WTC11 (cell line): ENCODE results near the gene SDCCAG8. TPM values are rescaled to one million over a fixed set of nuclear protein-coding genes. Genes with fewer than 3 reads are reported as not detected.

ENCODE experiments used
- ATAC-seq: fragments of 200-7000 bp; cut with Tn5 transposase; 2 replicates; pipeline ENCODE4 v1.10.0; 2021; ENCODE audit warnings: mild to moderate bottlenecking, moderate library complexity
- CTCF ChIA-PET: fragments of 300-600 bp; sonication (Branson Sonifier 250); formaldehyde crosslinking; loops from one replicate; lab custom pipeline; 2021; ENCODE audit warnings: antibody characterized with exemption; lab: Charles Lee
- POLR2A ChIA-PET: fragments of 350-600 bp; sonication (Branson Sonifier 250); formaldehyde crosslinking; loops from one replicate; lab custom pipeline; 2021; ENCODE audit warnings: antibody characterized with exemption; lab: Charles Lee
- DNase-seq: peaks from one replicate; pipeline ENCODE4 v3.0.0; 2021; ENCODE audit warnings: low spot score
- H3K27ac Mint-ChIP-seq: 2 replicates; pipeline ENCODE4 v1.8.0; 2021; ENCODE audit warnings: mixed read lengths
- H3K27me3 Mint-ChIP-seq: 2 replicates; pipeline ENCODE4 v1.8.0; 2021; ENCODE audit warnings: low read depth, mild to moderate bottlenecking, moderate library complexity, mixed read lengths
- H3K36me3 Mint-ChIP-seq: 2 replicates; pipeline ENCODE4 v1.8.0; 2021; ENCODE audit warnings: mixed read lengths
- H3K4me1 Mint-ChIP-seq: 2 replicates; pipeline ENCODE4 v1.8.0; 2022; ENCODE audit warnings: mixed read lengths
- H3K4me3 Mint-ChIP-seq: 2 replicates; pipeline ENCODE4 v1.8.0; 2021; ENCODE audit warnings: mild to moderate bottlenecking, moderate library complexity, mixed read lengths
- H3K9me3 Mint-ChIP-seq: 2 replicates; pipeline ENCODE4 v1.8.0; 2021; ENCODE audit warnings: mixed read lengths
- E2F4 ChIP-seq: sonication (generic); formaldehyde crosslinking; IDR thresholded peaks from 2 replicates; pipeline ENCODE4 v1.8.1; 2022; ENCODE audit warnings: low read depth, mild to moderate bottlenecking, moderate library complexity, missing genetic modification reagents, borderline replicate concordance
- ETV6 ChIP-seq: sonication (generic); formaldehyde crosslinking; IDR thresholded peaks from 2 replicates; pipeline ENCODE4 v1.8.1; 2022; ENCODE audit warnings: mild to moderate bottlenecking, missing genetic modification reagents
- GABPB1 ChIP-seq: sonication (generic); formaldehyde crosslinking; IDR thresholded peaks from 2 replicates; pipeline ENCODE4 v1.8.1; 2023; ENCODE audit warnings: mild to moderate bottlenecking, missing genetic modification reagents
- MYBL2 ChIP-seq: sonication (generic); formaldehyde crosslinking; IDR thresholded peaks from 2 replicates; pipeline ENCODE4 v1.8.1; 2023; ENCODE audit warnings: mild to moderate bottlenecking, moderate library complexity, missing genetic modification reagents
- NR1H2 ChIP-seq: sonication (generic); formaldehyde crosslinking; IDR thresholded peaks from 2 replicates; pipeline ENCODE4 v1.9.0; 2021; ENCODE audit warnings: mild to moderate bottlenecking, moderate library complexity, missing genetic modification reagents
- NR2C2 ChIP-seq: sonication (generic); formaldehyde crosslinking; IDR thresholded peaks from 2 replicates; pipeline ENCODE4 v1.8.0; 2022; ENCODE audit warnings: mild to moderate bottlenecking, missing genetic modification reagents
- OVOL2 ChIP-seq: fragments of 250-450 bp; sonication (Bioruptor Pico); IDR thresholded peaks from 2 replicates; pipeline ENCODE4 v1.9.0; 2021; ENCODE audit warnings: mild to moderate bottlenecking, borderline replicate concordance
- SOX15 ChIP-seq: fragments of 250-450 bp; sonication (Bioruptor Pico); IDR thresholded peaks from 2 replicates; pipeline ENCODE4 v1.9.0; 2021; ENCODE audit warnings: mild to moderate bottlenecking
- TCF7 ChIP-seq: sonication (generic); formaldehyde crosslinking; IDR thresholded peaks from 2 replicates; pipeline ENCODE4 v1.8.0; 2022; ENCODE audit warnings: mild to moderate bottlenecking, low read depth, missing genetic modification reagents, moderate library complexity
- TEAD4 ChIP-seq: sonication (generic); formaldehyde crosslinking; IDR thresholded peaks from 2 replicates; pipeline ENCODE4 v1.8.0; 2022; ENCODE audit warnings: mild to moderate bottlenecking, missing genetic modification reagents
- TP53 ChIP-seq: sonication (generic); formaldehyde crosslinking; IDR thresholded peaks from 2 replicates; pipeline ENCODE4 v1.8.1; 2023; ENCODE audit warnings: mild to moderate bottlenecking, missing genetic modification reagents
- ZNF396 ChIP-seq: fragments of 250-450 bp; sonication (Bioruptor Pico); IDR thresholded peaks from 2 replicates; pipeline ENCODE4 v1.8.0; 2021; ENCODE audit warnings: mild to moderate bottlenecking, moderate library complexity, borderline replicate concordance
- ZNF671 ChIP-seq: fragments of 250-450 bp; sonication (Bioruptor Pico); IDR thresholded peaks from 2 replicates; pipeline ENCODE4 v1.8.0; 2021; ENCODE audit warnings: mild to moderate bottlenecking
- total RNA-seq: library from RNA; stranded (reverse); gene quantifications from 3 replicates; pipeline ENCODE4 v1.2.3, GENCODE V29; 2021
- TF ChIP-seq, protein P1 (sequence below): sonication (generic); formaldehyde crosslinking; IDR thresholded peaks from 2 replicates; pipeline ENCODE4 v1.8.1; 2022; ENCODE audit warnings: low read depth, missing genetic modification reagents, borderline replicate concordance
- TF ChIP-seq, protein P2 (sequence below): sonication (generic); formaldehyde crosslinking; IDR thresholded peaks from 2 replicates; pipeline ENCODE4 v1.8.0; 2022; ENCODE audit warnings: mild to moderate bottlenecking, missing genetic modification reagents
- TF ChIP-seq, protein P3 (sequence below): sonication (generic); formaldehyde crosslinking; IDR thresholded peaks from 2 replicates; pipeline ENCODE4 v1.8.0; 2023; ENCODE audit warnings: missing genetic modification reagents
- TF ChIP-seq, protein P4 (sequence below): sonication (generic); formaldehyde crosslinking; IDR thresholded peaks from 2 replicates; pipeline ENCODE4 v1.8.0; 2023; ENCODE audit warnings: mild to moderate bottlenecking, missing genetic modification reagents
- TF ChIP-seq, protein P5 (sequence below): sonication (generic); formaldehyde crosslinking; IDR thresholded peaks from 2 replicates; pipeline ENCODE4 v1.8.0; 2022; ENCODE audit warnings: missing genetic modification reagents
- TF ChIP-seq, protein P6 (sequence below): fragments of 200-600 bp; IDR thresholded peaks from 2 replicates; pipeline ENCODE4 v1.8.0; 2022; ENCODE audit warnings: antibody characterized with exemption

Gene SDCCAG8
- total RNA-seq, 1 experiment from 2014 or later: 44.3 TPM

GRCh38 chr1:243349128-243349527, 93.3 kb downstream of the SDCCAG8 start:
- no peak overlapping the region for H3K27ac Mint-ChIP-seq
- ChIA-PET CTCF (no interaction called here), POLR2A (no interaction called here)
- ATAC-seq: no peak
- no peaks in the 10 kb centered on the region for H3K36me3 Mint-ChIP-seq
- no peaks in the 10 kb centered on the region for H3K27me3 Mint-ChIP-seq
- H3K4me3 Mint-ChIP-seq: no peak overlapping the region
- TF ChIP-seq ETV6 (CRISPR knock-in tag): no peak
- no peak for TF ChIP-seq GABPB1 (CRISPR knock-in tag)
- no peak for TF ChIP-seq E2F4 (CRISPR knock-in tag)
- no peak for TF ChIP-seq ZNF396
- no peak for TF ChIP-seq TCF7 (CRISPR knock-in tag)
- no peak for TF ChIP-seq MYBL2 (CRISPR knock-in tag)
- no peak for TF ChIP-seq OVOL2 (CRISPR knock-in tag)
- TF ChIP-seq, protein P1, sequence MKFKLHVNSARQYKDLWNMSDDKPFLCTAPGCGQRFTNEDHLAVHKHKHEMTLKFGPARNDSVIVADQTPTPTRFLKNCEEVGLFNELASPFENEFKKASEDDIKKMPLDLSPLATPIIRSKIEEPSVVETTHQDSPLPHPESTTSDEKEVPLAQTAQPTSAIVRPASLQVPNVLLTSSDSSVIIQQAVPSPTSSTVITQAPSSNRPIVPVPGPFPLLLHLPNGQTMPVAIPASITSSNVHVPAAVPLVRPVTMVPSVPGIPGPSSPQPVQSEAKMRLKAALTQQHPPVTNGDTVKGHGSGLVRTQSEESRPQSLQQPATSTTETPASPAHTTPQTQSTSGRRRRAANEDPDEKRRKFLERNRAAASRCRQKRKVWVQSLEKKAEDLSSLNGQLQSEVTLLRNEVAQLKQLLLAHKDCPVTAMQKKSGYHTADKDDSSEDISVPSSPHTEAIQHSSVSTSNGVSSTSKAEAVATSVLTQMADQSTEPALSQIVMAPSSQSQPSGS: no peak
- TF ChIP-seq, protein P2, sequence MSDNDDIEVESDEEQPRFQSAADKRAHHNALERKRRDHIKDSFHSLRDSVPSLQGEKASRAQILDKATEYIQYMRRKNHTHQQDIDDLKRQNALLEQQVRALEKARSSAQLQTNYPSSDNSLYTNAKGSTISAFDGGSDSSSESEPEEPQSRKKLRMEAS (CRISPR knock-in tag): no peak
- TF ChIP-seq, protein P3, sequence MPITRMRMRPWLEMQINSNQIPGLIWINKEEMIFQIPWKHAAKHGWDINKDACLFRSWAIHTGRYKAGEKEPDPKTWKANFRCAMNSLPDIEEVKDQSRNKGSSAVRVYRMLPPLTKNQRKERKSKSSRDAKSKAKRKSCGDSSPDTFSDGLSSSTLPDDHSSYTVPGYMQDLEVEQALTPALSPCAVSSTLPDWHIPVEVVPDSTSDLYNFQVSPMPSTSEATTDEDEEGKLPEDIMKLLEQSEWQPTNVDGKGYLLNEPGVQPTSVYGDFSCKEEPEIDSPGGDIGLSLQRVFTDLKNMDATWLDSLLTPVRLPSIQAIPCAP: no peak
- TF ChIP-seq NR1H2: no peak
- TF ChIP-seq ZNF671 (CRISPR knock-in tag): no peak
- TF ChIP-seq TP53 (CRISPR knock-in tag): no peak
- TF ChIP-seq SOX15: no peak
- TF ChIP-seq, protein P4, sequence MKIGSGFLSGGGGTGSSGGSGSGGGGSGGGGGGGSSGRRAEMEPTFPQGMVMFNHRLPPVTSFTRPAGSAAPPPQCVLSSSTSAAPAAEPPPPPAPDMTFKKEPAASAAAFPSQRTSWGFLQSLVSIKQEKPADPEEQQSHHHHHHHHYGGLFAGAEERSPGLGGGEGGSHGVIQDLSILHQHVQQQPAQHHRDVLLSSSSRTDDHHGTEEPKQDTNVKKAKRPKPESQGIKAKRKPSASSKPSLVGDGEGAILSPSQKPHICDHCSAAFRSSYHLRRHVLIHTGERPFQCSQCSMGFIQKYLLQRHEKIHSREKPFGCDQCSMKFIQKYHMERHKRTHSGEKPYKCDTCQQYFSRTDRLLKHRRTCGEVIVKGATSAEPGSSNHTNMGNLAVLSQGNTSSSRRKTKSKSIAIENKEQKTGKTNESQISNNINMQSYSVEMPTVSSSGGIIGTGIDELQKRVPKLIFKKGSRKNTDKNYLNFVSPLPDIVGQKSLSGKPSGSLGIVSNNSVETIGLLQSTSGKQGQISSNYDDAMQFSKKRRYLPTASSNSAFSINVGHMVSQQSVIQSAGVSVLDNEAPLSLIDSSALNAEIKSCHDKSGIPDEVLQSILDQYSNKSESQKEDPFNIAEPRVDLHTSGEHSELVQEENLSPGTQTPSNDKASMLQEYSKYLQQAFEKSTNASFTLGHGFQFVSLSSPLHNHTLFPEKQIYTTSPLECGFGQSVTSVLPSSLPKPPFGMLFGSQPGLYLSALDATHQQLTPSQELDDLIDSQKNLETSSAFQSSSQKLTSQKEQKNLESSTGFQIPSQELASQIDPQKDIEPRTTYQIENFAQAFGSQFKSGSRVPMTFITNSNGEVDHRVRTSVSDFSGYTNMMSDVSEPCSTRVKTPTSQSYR (CRISPR knock-in tag): no peak
- TF ChIP-seq, protein P5, sequence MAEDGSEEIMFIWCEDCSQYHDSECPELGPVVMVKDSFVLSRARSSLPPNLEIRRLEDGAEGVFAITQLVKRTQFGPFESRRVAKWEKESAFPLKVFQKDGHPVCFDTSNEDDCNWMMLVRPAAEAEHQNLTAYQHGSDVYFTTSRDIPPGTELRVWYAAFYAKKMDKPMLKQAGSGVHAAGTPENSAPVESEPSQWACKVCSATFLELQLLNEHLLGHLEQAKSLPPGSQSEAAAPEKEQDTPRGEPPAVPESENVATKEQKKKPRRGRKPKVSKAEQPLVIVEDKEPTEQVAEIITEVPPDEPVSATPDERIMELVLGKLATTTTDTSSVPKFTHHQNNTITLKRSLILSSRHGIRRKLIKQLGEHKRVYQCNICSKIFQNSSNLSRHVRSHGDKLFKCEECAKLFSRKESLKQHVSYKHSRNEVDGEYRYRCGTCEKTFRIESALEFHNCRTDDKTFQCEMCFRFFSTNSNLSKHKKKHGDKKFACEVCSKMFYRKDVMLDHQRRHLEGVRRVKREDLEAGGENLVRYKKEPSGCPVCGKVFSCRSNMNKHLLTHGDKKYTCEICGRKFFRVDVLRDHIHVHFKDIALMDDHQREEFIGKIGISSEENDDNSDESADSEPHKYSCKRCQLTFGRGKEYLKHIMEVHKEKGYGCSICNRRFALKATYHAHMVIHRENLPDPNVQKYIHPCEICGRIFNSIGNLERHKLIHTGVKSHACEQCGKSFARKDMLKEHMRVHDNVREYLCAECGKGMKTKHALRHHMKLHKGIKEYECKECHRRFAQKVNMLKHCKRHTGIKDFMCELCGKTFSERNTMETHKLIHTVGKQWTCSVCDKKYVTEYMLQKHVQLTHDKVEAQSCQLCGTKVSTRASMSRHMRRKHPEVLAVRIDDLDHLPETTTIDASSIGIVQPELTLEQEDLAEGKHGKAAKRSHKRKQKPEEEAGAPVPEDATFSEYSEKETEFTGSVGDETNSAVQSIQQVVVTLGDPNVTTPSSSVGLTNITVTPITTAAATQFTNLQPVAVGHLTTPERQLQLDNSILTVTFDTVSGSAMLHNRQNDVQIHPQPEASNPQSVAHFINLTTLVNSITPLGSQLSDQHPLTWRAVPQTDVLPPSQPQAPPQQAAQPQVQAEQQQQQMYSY: no peak
- H3K4me1 Mint-ChIP-seq: peaks cover 3% of the 10 kb centered on the region
- DNase-seq: no peak
- H3K9me3 Mint-ChIP-seq: no peaks in the 10 kb centered on the region

DNA sequence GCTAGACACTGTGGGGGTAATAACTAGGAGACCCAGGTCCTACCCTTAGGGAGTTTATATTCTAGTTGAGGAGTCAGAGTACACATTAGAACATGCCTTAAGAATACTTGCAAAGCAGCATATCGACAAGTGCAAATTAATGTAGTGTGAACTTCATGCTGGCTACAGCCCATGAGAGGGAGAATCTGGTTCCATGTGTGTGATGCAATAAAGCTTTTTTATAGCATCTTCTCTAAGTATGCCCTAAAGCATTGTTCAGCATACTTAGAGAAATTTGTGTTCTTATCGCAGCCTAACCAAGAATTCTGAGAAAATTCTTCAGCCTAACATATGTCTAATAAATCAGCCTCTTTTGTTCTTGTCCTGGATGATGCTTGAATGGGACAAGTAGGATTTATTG, 95.5 kb downstream of the SDCCAG8 start:
- H3K4me3 Mint-ChIP-seq: no peak overlapping the region
- H3K27ac Mint-ChIP-seq: no peak overlapping the region
- ChIA-PET CTCF (no interaction called here), POLR2A (no interaction called here)
- no peak for DNase-seq
- no peaks in the 10 kb centered on the region for H3K4me1 Mint-ChIP-seq
- no peaks in the 10 kb centered on the region for H3K27me3 Mint-ChIP-seq
- no peak for ATAC-seq
- H3K9me3 Mint-ChIP-seq: no peaks in the 10 kb centered on the region
- no peaks in the 10 kb centered on the region for H3K36me3 Mint-ChIP-seq
- TF ChIP-seq, protein P6, sequence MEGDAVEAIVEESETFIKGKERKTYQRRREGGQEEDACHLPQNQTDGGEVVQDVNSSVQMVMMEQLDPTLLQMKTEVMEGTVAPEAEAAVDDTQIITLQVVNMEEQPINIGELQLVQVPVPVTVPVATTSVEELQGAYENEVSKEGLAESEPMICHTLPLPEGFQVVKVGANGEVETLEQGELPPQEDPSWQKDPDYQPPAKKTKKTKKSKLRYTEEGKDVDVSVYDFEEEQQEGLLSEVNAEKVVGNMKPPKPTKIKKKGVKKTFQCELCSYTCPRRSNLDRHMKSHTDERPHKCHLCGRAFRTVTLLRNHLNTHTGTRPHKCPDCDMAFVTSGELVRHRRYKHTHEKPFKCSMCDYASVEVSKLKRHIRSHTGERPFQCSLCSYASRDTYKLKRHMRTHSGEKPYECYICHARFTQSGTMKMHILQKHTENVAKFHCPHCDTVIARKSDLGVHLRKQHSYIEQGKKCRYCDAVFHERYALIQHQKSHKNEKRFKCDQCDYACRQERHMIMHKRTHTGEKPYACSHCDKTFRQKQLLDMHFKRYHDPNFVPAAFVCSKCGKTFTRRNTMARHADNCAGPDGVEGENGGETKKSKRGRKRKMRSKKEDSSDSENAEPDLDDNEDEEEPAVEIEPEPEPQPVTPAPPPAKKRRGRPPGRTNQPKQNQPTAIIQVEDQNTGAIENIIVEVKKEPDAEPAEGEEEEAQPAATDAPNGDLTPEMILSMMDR: no peak
- TF ChIP-seq NR2C2 (CRISPR knock-in tag) (no peak), TEAD4 (no peak)
